ENCODE data around the gene ZHX3.

GRCh38 chr20:41198443-41198842 lies 119.1 kb downstream of the ZHX3 start:
- TF ChIP-seq POLR2A (IDR thresholded peaks at IDR 0.05; ENCODE audit: low read length) (no peak), GATA1 (IDR thresholded peaks at IDR 0.05; ENCODE audit: low read depth, low read length) (no peak)

All from erythroblast (primary cell).